ENCODE data around the gene ATG9A.

Gene ATG9A

GRCh38 chr2:219252084-219252483, 22.6 kb upstream of the ATG9A start:
- DNase-seq: no peak

GRCh38 chr2:219251656-219252055, 22.2 kb upstream of the ATG9A start:
- DNase-seq: no peak

- DNase-seq: no peak
Measured at GRCh38 chr2:219250049-219250781, 20.8 kb upstream of the ATG9A start.

- no peak for DNase-seq
Measured at GRCh38 chr2:219249203-219249980, 20.0 kb upstream of the ATG9A start.

- DNase-seq: no peak
Measured at GRCh38 chr2:219248845-219249202, 19.4 kb upstream of the ATG9A start.

GRCh38 chr2:219247678-219248642, 18.5 kb upstream of the ATG9A start:
- no peak for DNase-seq

GRCh38 chr2:219246559-219246958, 17.1 kb upstream of the ATG9A start:
- no peak for DNase-seq

GRCh38 chr2:219245899-219246230, 16.4 kb upstream of the ATG9A start:
- no peak for DNase-seq

- DNase-seq: peak; percentile 26
Measured at GRCh38 chr2:219245148-219245898, 15.9 kb upstream of the ATG9A start, which contains the start of the genes GLB1L and STK16. Gene GLB1L (minus strand): TSS chr2:219245444. CDS start chr2:219243573, 1,871 bp downstream. Gene STK16 (plus strand): TSS chr2:219245479. CDS start chr2:219246000, 521 bp downstream.

GRCh38 chr2:219244789-219245147, 15.3 kb upstream of the ATG9A start:
- DNase-seq: no peak

- no peak for DNase-seq
Measured at GRCh38 chr2:219243291-219243761, 13.9 kb upstream of the ATG9A start.

- no peak for DNase-seq
Measured at GRCh38 chr2:219234331-219234730, 4.9 kb upstream of the ATG9A start.

GRCh38 chr2:219230059-219230540, 664 bp upstream of the ATG9A start:
- DNase-seq: no peak

GRCh38 chr2:219228911-219229304, 528 bp downstream of the ATG9A start:
- DNase-seq: no peak

- DNase-seq: no peak
Measured at GRCh38 chr2:219228041-219228910, 1.2 kb downstream of the ATG9A start.

- no peak for DNase-seq
Measured at GRCh38 chr2:219225350-219225749, 4.1 kb downstream of the ATG9A start.

- no peak for DNase-seq
Measured at GRCh38 chr2:219223831-219224610, 5.4 kb downstream of the ATG9A start.

GRCh38 chr2:219221957-219222518, 7.4 kb downstream of the ATG9A start:
- no peak for DNase-seq

GRCh38 chr2:219220652-219221402, 8.6 kb downstream of the ATG9A start:
- no peak for DNase-seq

Data from NCI-H524 treated with DMSO at 0.1 percent for 48 hours (cell line).